HG02623 (cell line): ENCODE measurements around the gene ZNF608.

Source experiments
- ATAC-seq: cut with Tn5 transposase; IDR thresholded peaks from one replicate; pipeline ENCODE4 v1.9.1; 2021; ENCODE audit warnings: moderate library complexity; ENCODE audit not compliant: unreplicated experiment

The ZNF608 gene

GRCh38 chr5:124720593-124720992 lies 25.8 kb downstream of the ZNF608 start:
- ATAC-seq: no peak

DNA sequence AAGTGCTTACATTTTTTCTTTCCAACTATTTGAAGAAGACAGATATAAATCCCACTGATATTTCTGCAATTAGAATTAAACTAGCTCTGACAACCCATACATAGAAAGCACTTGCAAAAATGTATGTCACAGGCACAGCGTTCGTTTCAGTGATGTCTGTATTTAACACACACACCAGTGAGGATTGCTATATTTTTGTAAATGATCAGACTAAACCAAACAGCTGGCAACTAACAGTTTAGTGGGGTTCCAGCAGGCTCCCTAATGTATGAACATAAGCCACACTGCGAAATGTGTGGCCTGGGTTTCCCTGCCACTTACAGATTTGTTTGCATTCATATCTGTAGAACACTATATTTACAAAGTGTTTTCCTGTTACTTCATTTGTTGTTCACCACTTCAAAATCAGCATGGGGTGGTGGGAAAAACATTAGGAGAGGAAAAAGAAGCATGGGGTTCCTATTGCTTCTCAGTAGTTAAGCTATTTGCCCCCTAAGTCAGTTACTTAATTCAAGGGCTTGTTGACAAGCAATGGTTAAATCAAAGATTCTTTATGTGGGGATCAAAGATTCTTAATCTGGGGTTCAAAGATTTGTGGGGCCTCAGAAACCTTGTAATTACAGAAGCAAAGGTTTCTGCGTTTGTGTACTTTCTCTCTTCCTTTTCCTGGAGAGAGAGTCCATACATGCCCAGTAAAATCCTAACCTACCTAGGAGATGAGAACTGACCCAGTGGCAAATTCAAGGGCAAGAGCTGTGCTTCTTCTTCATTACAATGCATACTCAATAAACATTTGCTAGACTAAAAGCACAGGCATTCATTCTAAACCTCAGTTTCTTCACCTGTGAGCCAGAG lies 27.1 kb downstream of the ZNF608 start:
- no peak for ATAC-seq

- ATAC-seq: no peak
Observed at GRCh38 chr5:124718380-124718789, 28.1 kb downstream of the ZNF608 start.

DNA sequence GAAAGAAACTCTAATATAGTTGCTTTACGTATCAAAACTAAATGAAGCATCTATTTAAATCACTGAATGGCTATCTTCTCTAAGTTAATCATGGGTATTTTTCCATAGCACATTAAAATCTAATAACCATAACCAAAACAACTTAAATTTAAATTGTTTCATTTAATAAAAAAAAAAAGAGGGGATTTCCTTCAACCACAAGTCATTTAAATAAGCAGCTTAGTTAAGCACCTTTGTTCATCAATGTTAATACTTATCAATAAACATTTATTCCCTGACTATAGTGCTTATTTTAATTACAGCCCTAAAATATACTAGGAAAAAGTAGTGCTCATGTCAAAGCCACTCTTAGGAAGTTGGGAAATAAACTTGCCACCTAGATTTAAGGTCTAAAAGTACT lies 30.3 kb downstream of the ZNF608 start:
- no peak for ATAC-seq

GRCh38 chr5:124714910-124715309 lies 31.5 kb downstream of the ZNF608 start:
- no peak for ATAC-seq

GRCh38 chr5:124713595-124713994 lies 32.8 kb downstream of the ZNF608 start:
- ATAC-seq: no peak

DNA sequence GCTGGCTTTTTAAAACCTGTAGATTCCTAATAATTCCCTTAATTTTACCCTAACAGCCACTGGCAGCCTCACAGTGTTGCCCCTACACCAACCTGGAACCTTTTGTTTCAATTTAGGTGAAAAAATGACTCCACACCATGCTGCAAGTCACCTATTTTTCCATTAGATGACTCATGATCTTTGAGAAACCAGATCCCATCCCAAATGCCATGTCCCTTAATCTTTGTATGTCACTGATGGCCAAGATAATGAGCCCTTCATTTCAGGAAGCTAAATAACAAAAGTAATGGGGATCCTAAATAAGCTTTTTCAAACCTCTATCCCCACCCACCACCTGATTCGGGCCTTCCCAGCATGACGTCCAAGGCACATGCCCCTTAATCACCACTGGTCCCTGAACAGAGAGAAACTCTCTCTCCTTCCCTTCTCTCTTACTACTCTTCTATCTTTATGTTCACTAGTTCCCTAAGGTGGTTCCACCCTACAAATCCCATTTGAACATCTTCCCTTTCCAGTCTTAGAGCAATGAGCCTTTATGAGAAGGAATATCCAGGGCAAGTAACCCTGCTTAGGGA lies 33.6 kb downstream of the ZNF608 start:
- ATAC-seq: no peak

GRCh38 chr5:124708086-124708485 lies 38.4 kb downstream of the ZNF608 start:
- ATAC-seq: no peak

- ATAC-seq: no peak
Observed at GRCh38 chr5:124707520-124707919, 38.9 kb downstream of the ZNF608 start.

DNA sequence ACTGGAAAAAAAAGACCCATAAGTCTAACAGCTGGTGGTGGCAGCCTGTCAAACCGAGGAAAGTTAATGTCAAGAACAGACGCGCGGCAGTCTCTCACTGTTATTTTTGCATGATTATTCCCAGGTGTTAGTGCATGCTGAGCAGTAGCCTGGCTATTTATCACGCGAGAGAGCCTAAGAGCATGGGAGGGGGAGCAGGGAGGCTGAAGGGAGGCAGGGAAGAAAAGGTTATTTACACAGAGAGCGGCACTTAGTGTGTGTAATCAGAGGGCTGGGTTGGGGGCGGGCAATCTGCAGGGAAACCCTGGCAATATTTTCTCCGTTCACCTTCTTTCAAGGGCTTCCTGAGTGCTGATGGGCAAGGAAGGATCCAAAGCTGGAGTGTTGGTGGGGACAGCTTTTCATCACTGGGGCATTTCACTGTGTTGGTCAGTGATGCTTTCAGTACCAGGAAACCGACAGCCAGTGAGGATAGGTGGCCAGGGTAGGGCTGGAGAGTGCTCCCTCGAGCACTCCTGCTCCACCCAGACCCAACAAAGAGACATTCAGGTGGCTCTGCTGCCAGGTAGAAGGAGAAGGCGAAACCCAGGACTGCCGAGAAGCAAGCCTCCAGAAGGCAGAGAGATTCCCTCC lies 39.6 kb downstream of the ZNF608 start:
- ATAC-seq: no peak

GRCh38 chr5:124706051-124706450 lies 40.4 kb downstream of the ZNF608 start:
- ATAC-seq: no peak

GRCh38 chr5:124705577-124705976 lies 40.9 kb downstream of the ZNF608 start:
- no peak for ATAC-seq

GRCh38 chr5:124704594-124705284 lies 41.7 kb downstream of the ZNF608 start:
- ATAC-seq: peak; percentile 80

GRCh38 chr5:124703995-124704394 lies 42.4 kb downstream of the ZNF608 start:
- no peak for ATAC-seq

- no peak for ATAC-seq
Observed at GRCh38 chr5:124702525-124702924, 43.9 kb downstream of the ZNF608 start.

DNA sequence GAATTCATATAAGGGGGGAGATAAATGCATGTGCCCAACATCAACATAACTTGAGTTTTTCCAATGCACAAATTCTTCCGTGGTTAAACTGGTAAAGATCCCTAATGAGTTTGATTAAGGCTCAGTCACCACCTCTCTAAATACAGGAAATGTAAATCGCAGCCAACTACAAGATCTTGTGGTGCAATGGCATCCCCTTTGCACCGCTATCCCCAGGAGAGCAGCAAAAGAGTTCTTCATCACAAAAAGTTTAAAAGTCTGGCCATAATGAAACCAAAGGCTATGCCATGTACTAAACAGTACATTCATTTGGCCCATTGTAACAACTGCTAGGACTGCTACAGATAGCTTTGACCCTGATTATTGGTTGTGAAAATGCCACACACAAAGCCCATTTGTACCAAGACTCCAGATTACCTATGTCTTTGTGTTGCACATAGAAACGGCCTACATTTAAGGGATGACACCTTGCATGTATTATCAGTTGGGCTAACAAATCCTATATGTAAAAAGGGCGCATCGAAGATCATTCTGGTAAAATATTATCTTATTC lies 44.5 kb downstream of the ZNF608 start:
- no peak for ATAC-seq

- ATAC-seq: no peak
Observed at GRCh38 chr5:124701016-124701415, 45.4 kb downstream of the ZNF608 start.

GRCh38 chr5:124700333-124700732 lies 46.1 kb downstream of the ZNF608 start:
- no peak for ATAC-seq

- no peak for ATAC-seq
Observed at GRCh38 chr5:124698770-124699169, 47.7 kb downstream of the ZNF608 start.

GRCh38 chr5:124697933-124698591 lies 48.4 kb downstream of the ZNF608 start:
- ATAC-seq: no peak

DNA sequence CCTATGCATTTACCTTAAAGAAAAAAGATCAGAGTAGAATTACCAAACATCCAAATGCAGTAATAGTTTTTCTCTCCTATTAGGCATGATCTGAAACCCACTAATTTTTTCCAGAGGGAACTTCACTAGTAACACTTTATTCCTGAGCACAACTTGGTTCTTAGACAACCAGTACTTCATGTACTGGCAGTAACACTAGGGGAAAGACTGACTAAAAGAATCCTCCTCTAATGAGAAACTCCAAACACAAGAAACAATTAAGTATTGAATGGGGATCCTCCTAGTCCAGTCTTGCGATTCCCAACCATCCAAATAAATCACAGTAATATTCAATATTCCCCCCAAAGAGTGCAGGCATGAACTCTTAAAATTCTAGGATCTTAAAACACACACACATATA lies 48.9 kb downstream of the ZNF608 start:
- ATAC-seq: no peak
